BE2C (cell line): ENCODE results near the gene ASTN2.

ENCODE experiments used
- DNase-seq: peaks from one replicate; pipeline ENCODE4 v3.0.0-alpha.2; 2020
- H3K27me3 ChIP-seq: fragments of 250-450 bp; sonication (Bioruptor Pico); 2 replicates; pipeline ENCODE4 v1.5.1; 2020; ENCODE audit warnings: mild to moderate bottlenecking
- H3K36me3 ChIP-seq: fragments of 250-450 bp; sonication (Bioruptor Pico); 2 replicates; pipeline ENCODE4 v1.5.1; 2020; ENCODE audit warnings: mild to moderate bottlenecking
- H3K4me1 ChIP-seq: fragments of 250-450 bp; sonication (Bioruptor Pico); 2 replicates; pipeline ENCODE4 v1.5.1; 2020
- H3K4me3 ChIP-seq: 2 replicates; pipeline ENCODE4 v1.5.1; 2011; ENCODE audit warnings: low read depth, low read length
- H3K9me3 ChIP-seq: fragments of 250-450 bp; sonication (Bioruptor Pico); 2 replicates; pipeline ENCODE4 v1.5.1; 2020
- CTCF ChIP-seq: IDR thresholded peaks from 2 replicates; pipeline ENCODE4 v1.5.1; 2012; ENCODE audit warnings: mild to moderate bottlenecking, low read depth, low read length

ASTN2 gene

DNA sequence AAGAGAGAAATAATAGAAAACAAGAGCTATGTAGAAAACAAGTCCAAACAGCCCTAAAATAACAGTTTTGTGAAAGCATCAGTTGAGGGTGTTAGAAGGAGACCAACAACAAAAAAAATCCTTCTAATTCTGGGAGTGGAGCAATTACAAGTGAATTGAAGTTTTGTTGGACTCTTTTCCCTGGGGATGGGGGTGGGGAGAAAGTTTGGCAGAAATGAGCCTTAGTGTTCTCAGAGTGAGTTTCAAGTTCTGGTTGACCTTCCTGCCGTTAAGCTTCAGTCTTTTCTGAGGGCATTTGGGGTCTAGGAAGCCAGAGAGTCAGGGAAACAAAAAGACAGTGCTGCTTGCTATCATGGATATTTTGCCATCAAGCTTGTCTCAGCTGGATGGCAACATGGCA is 834.0 kb downstream of the ASTN2 start:
- no peaks in the 10 kb centered on the region for H3K27me3 ChIP-seq
- no peak for TF ChIP-seq CTCF
- H3K9me3 ChIP-seq: no peaks in the 10 kb centered on the region
- no peaks in the 10 kb centered on the region for H3K4me1 ChIP-seq
- H3K4me3 ChIP-seq: no peak overlapping the region
- no peak for DNase-seq
- no peaks in the 10 kb centered on the region for H3K36me3 ChIP-seq

- Histone ChIP-seq H3K4me3 (no peak overlapping the region), H3K36me3 (no peaks in the 10 kb centered on the region), H3K4me1 (peaks cover 13% of the 10 kb centered on the region), H3K27me3 (no peaks in the 10 kb centered on the region), H3K9me3 (no peaks in the 10 kb centered on the region)
- TF ChIP-seq CTCF: no peak
- no peak for DNase-seq
Observed at GRCh38 chr9:116576386-116576785, 838.5 kb downstream of the ASTN2 start.

- TF ChIP-seq CTCF: no peak
Observed at GRCh38 chr9:116574027-116574679, 840.7 kb downstream of the ASTN2 start.

GRCh38 chr9:116572095-116572748 is 842.6 kb downstream of the ASTN2 start:
- peak; percentile 82 for DNase-seq
- Histone ChIP-seq H3K4me1 (peaks cover 13% of the 10 kb centered on the region), H3K4me3 (no peak overlapping the region), H3K9me3 (no peaks in the 10 kb centered on the region), H3K36me3 (no peaks in the 10 kb centered on the region; the same call in 1 of the 2 replicates), H3K27me3 (no peaks in the 10 kb centered on the region)
- TF ChIP-seq CTCF: peak; percentile 96

More at GRCh38 chr9:116574027-116574679, 840.7 kb downstream of the ASTN2 start:
- no peaks in the 10 kb centered on the region; the same call in 1 of the 2 replicates for H3K36me3 ChIP-seq
- peak; percentile 57 for DNase-seq
- no peaks in the 10 kb centered on the region for H3K27me3 ChIP-seq
- no peaks in the 10 kb centered on the region for H3K9me3 ChIP-seq
- H3K4me1 ChIP-seq: peaks cover 13% of the 10 kb centered on the region
- no peak overlapping the region for H3K4me3 ChIP-seq

- no peaks in the 10 kb centered on the region for H3K27me3 ChIP-seq
- H3K36me3 ChIP-seq: no peaks in the 10 kb centered on the region; the same call in 1 of the 2 replicates
Observed at GRCh38 chr9:116569111-116569510, 845.7 kb downstream of the ASTN2 start.

More at GRCh38 chr9:116569111-116569510, 845.7 kb downstream of the ASTN2 start:
- Histone ChIP-seq H3K4me3 (no peak overlapping the region), H3K4me1 (peaks cover 3% of the 10 kb centered on the region), H3K9me3 (no peaks in the 10 kb centered on the region)
- no peak for DNase-seq
- TF ChIP-seq CTCF: no peak
